Astrocyte (in vitro differentiated cells and primary cell): ENCODE results near the gene ZKSCAN7. TPM values are rescaled to one million over a fixed set of nuclear protein-coding genes. Genes with fewer than 3 reads are reported as not detected.
A peak's percentile ranks its signal among the peaks of the same experiment; 100 is the strongest.

Experiments used
- DNase-seq: peaks from one replicate; pipeline ENCODE4 v3.0.0-alpha.2; 2010; ENCODE audit warnings: low read depth
- FAIRE-seq: peaks from 2 replicates; lab custom pipeline; 2011; peaks lifted over from hg19 to GRCh38; lab: Jason Lieb, UNC
- H2AFZ ChIP-seq: 2 replicates; pipeline ENCODE4 v1.6.0; 2012; ENCODE audit warnings: low read depth, low read length, inconsistent platforms
- H3K27ac ChIP-seq: 2 replicates; pipeline ENCODE4 v1.5.1; 2011; ENCODE audit warnings: low read depth, low read length, inconsistent platforms
- H3K27me3 ChIP-seq: 2 replicates; pipeline ENCODE4 v1.6.0; 2011; ENCODE audit warnings: low read length, inconsistent platforms; ENCODE audit not compliant: insufficient read depth
- H3K36me3 ChIP-seq: 2 replicates; pipeline ENCODE4 v1.5.1; 2011; ENCODE audit warnings: low read length, inconsistent platforms; ENCODE audit not compliant: insufficient read depth
- H3K4me1 ChIP-seq: 2 replicates; pipeline ENCODE4 v1.5.1; 2011; ENCODE audit warnings: low read length, inconsistent platforms; ENCODE audit not compliant: insufficient read depth
- H3K4me2 ChIP-seq: 2 replicates; pipeline ENCODE4 v1.6.0; 2012; ENCODE audit warnings: low read length, inconsistent platforms
- H3K4me3 ChIP-seq: 2 replicates; pipeline ENCODE4 v1.5.1; 2011; ENCODE audit warnings: low read depth, mild to moderate bottlenecking, low read length, inconsistent platforms; ENCODE audit not compliant: insufficient read depth
- H3K79me2 ChIP-seq: 2 replicates; pipeline ENCODE4 v1.6.0; 2012; ENCODE audit warnings: mild to moderate bottlenecking, low read length, inconsistent platforms; ENCODE audit not compliant: insufficient read depth
- H3K9ac ChIP-seq: 2 replicates; pipeline ENCODE4 v1.6.0; 2012; ENCODE audit warnings: mild to moderate bottlenecking, low read length, inconsistent platforms
- H3K9me3 ChIP-seq: 2 replicates; pipeline ENCODE4 v1.5.1; 2012; ENCODE audit warnings: low read depth, mild to moderate bottlenecking, low read length, inconsistent platforms; ENCODE audit not compliant: insufficient read depth
- H4K20me1 ChIP-seq: 2 replicates; pipeline ENCODE4 v1.6.0; 2012; ENCODE audit warnings: low read length, inconsistent platforms; ENCODE audit not compliant: insufficient read depth
- H3K27ac Mint-ChIP-seq: one replicate; pipeline ENCODE4 v1.8.0; 2021; ENCODE audit warnings: mild to moderate bottlenecking, mixed read lengths; ENCODE audit not compliant: unreplicated experiment
- H3K27me3 Mint-ChIP-seq: one replicate; pipeline ENCODE4 v1.8.0; 2021; ENCODE audit warnings: low read depth, mixed read lengths; ENCODE audit not compliant: unreplicated experiment
- H3K36me3 Mint-ChIP-seq: one replicate; pipeline ENCODE4 v1.8.0; 2021; ENCODE audit warnings: low read depth, mixed read lengths; ENCODE audit not compliant: unreplicated experiment
- H3K4me1 Mint-ChIP-seq: one replicate; pipeline ENCODE4 v1.8.0; 2021; ENCODE audit warnings: low read depth, mixed read lengths; ENCODE audit not compliant: unreplicated experiment
- H3K4me3 Mint-ChIP-seq: one replicate; pipeline ENCODE4 v1.8.0; 2021; ENCODE audit warnings: mild to moderate bottlenecking, moderate library complexity, mixed read lengths; ENCODE audit not compliant: unreplicated experiment
- H3K9me3 Mint-ChIP-seq: one replicate; pipeline ENCODE4 v1.8.0; 2021; ENCODE audit warnings: mild to moderate bottlenecking, mixed read lengths; ENCODE audit not compliant: unreplicated experiment
- CTCF ChIP-seq: IDR thresholded peaks from 2 replicates; pipeline ENCODE4 v1.5.1; 2011; ENCODE audit warnings: low read depth, mild to moderate bottlenecking, inconsistent platforms, low read length, moderate library complexity; ENCODE audit not compliant: insufficient read depth
- EZH2 ChIP-seq: IDR thresholded peaks from 2 replicates; pipeline ENCODE4 v1.6.1; 2012; ENCODE audit warnings: mild to moderate bottlenecking, low read length, inconsistent platforms; ENCODE audit not compliant: insufficient read depth
- total RNA-seq: library from RNA; stranded (reverse); gene quantifications from 2 replicates; pipeline ENCODE4 v1.2.1, GENCODE V29; 2021

The ZKSCAN7 gene
- total RNA-seq, 1 donor from 2014 or later: 4.8 TPM

DNA sequence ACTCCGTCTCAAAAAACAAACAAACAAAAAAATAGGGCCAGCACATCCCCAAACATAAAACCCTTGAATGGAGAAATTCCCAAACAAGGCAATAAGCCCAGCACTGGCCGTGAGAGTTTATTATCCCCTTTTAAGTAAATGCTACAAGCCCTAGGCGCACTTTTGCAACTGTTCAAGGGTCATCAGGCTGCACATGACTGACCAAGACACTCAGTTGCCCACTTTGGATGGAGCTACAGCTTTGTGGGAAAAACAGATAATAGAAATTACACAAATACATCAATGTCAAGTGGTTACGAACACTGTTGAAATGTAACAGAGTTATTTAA lies 43.8 kb upstream of the ZKSCAN7 start:
- H3K36me3 Mint-ChIP-seq: no peaks in the 10 kb centered on the region
- H3K4me2 ChIP-seq: peak overlapping the region; percentile 95
- peak overlapping the region; percentile 73 for H3K4me3 ChIP-seq
- H3K79me2 ChIP-seq: peaks cover 36% of the 10 kb centered on the region
- peak overlapping the region; percentile 73 for H3K27ac ChIP-seq
- TF ChIP-seq CTCF (no peak), EZH2 (no peak)
- peak overlapping the region; percentile 87 for H2AFZ ChIP-seq
- no peaks in the 10 kb centered on the region for H4K20me1 ChIP-seq
- no peaks in the 10 kb centered on the region for H3K9me3 ChIP-seq
- H3K36me3 ChIP-seq: no peaks in the 10 kb centered on the region
- FAIRE-seq: no peak
- H3K4me3 Mint-ChIP-seq: peak overlapping the region; percentile 95
- no peaks in the 10 kb centered on the region for H3K9me3 Mint-ChIP-seq
- peak overlapping the region; percentile 86 for H3K9ac ChIP-seq
- peaks cover 11% of the 10 kb centered on the region for H3K4me1 ChIP-seq
- H3K4me1 Mint-ChIP-seq: peaks cover 5% of the 10 kb centered on the region
- peak overlapping the region; percentile 96 for H3K27ac Mint-ChIP-seq
- no peaks in the 10 kb centered on the region for H3K27me3 ChIP-seq
- no peak for DNase-seq
- no peaks in the 10 kb centered on the region for H3K27me3 Mint-ChIP-seq

DNA sequence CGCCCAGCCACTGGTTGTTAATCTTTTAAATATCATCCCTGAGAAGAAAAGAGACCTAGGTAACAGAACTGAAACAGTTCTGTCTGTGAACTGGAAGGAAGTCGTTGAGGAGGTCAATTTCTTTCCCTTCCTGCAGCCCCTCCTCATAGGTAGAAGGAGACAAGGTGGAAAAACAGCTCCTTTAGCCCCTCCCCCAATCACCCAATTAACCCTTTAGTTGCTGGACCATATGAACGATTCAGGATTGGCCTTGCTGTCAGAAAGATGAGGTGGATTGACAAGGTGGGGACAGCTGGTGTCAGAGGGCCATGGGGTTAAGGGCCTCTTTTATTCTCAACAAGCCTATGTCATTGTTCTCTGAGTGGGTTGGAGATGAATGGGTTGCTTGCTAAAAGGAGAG lies 41.5 kb upstream of the ZKSCAN7 start:
- H3K4me3 ChIP-seq: no peak overlapping the region
- no peaks in the 10 kb centered on the region for H3K27me3 ChIP-seq
- H3K9me3 Mint-ChIP-seq: no peaks in the 10 kb centered on the region
- peaks cover 16% of the 10 kb centered on the region for H3K79me2 ChIP-seq
- no peaks in the 10 kb centered on the region for H3K36me3 ChIP-seq
- DNase-seq (no peak), FAIRE-seq (no peak)
- H3K9ac ChIP-seq: no peak overlapping the region
- H3K4me1 Mint-ChIP-seq: peaks cover 5% of the 10 kb centered on the region
- H4K20me1 ChIP-seq: no peaks in the 10 kb centered on the region
- no peaks in the 10 kb centered on the region for H3K36me3 Mint-ChIP-seq
- H3K4me3 Mint-ChIP-seq: no peak overlapping the region
- no peak overlapping the region for H3K4me2 ChIP-seq
- no peak for TF ChIP-seq EZH2
- peaks cover 5% of the 10 kb centered on the region for H3K27me3 Mint-ChIP-seq
- no peak overlapping the region for H2AFZ ChIP-seq
- H3K27ac ChIP-seq: no peak overlapping the region
- no peak overlapping the region for H3K27ac Mint-ChIP-seq
- no peaks in the 10 kb centered on the region for H3K9me3 ChIP-seq
- peaks cover 11% of the 10 kb centered on the region for H3K4me1 ChIP-seq

GRCh38 chr3:44516230-44516629 lies 38.8 kb upstream of the ZKSCAN7 start:
- Histone ChIP-seq H3K4me1 (peaks cover 2% of the 10 kb centered on the region), H4K20me1 (no peaks in the 10 kb centered on the region), H3K79me2 (no peaks in the 10 kb centered on the region), H3K27me3 (no peaks in the 10 kb centered on the region), H3K36me3 (no peaks in the 10 kb centered on the region), H3K9ac (no peak overlapping the region), H3K4me2 (no peak overlapping the region), H2AFZ (no peak overlapping the region), H3K9me3 (no peaks in the 10 kb centered on the region), H3K4me3 (no peak overlapping the region), H3K27ac (no peak overlapping the region)
- H3K36me3 Mint-ChIP-seq: no peaks in the 10 kb centered on the region
- peaks cover 6% of the 10 kb centered on the region for H3K27me3 Mint-ChIP-seq
- FAIRE-seq (no peak), DNase-seq (no peak)
- no peak for TF ChIP-seq EZH2
- no peak for TF ChIP-seq CTCF
- H3K4me3 Mint-ChIP-seq: no peak overlapping the region
- H3K27ac Mint-ChIP-seq: no peak overlapping the region
- H3K4me1 Mint-ChIP-seq: no peaks in the 10 kb centered on the region
- H3K9me3 Mint-ChIP-seq: no peaks in the 10 kb centered on the region
